CD4-positive, alpha-beta T cell (primary cell): ENCODE data around the gene CTIF. TPM values are rescaled to one million over a fixed set of nuclear protein-coding genes. Genes with fewer than 3 reads are reported as not detected.

Source experiments
- ATAC-seq: fragments of 200-7000 bp; cut with Tn5 transposase; one replicate; pipeline ENCODE4 v1.10.0; 2022; ENCODE audit warnings: mild to moderate bottlenecking; ENCODE audit not compliant: poor library complexity
- CTCF ChIA-PET: fragments of 350-600 bp; sonication (Branson Sonifier 250); formaldehyde crosslinking; loops from one replicate; lab custom pipeline; 2021; ENCODE audit warnings: antibody characterized with exemption, inconsistent platforms; lab: Charles Lee
- POLR2A ChIA-PET: fragments of 350-600 bp; sonication (Branson Sonifier 250); formaldehyde crosslinking; loops from one replicate; lab custom pipeline; 2021; ENCODE audit warnings: antibody characterized with exemption, inconsistent platforms; lab: Charles Lee
- DNase-seq, 14 experiments: peaks; one replicate each; pipeline ENCODE4 v3.0.0-alpha.2; 2013 to 2020; ENCODE audit warnings: mixed read lengths in 2 of 14
- H3K27ac ChIP-seq, 2 donors: one replicate each; pipeline versions ENCODE4 v1.5.1 to v1.7.0; 2013; ENCODE audit warnings: low read length in 2 of 2, low read depth in 1 of 2, mild to moderate bottlenecking in 1 of 2
- H3K27me3 ChIP-seq, 2 experiments: 1 replicate in 1 of 2; 2 replicates in 1 of 2; pipeline versions ENCODE4 v1.6.1 to v1.7.0; 2013; ENCODE audit warnings: low read length in 2 of 2, control low read depth in 1 of 2, mild to moderate bottlenecking in 1 of 2, moderate library complexity in 1 of 2; ENCODE audit not compliant: insufficient read depth in 2 of 2, control insufficient read depth in 1 of 2
- H3K36me3 ChIP-seq: one replicate; pipeline ENCODE4 v1.6.1; 2013; ENCODE audit warnings: low read length, control low read depth; ENCODE audit not compliant: insufficient read depth
- H3K4me1 ChIP-seq: one replicate; pipeline ENCODE4 v1.6.1; 2013; ENCODE audit warnings: low read length, control low read depth; ENCODE audit not compliant: insufficient read depth
- H3K4me3 ChIP-seq: one replicate; pipeline ENCODE4 v1.5.1; 2013; ENCODE audit warnings: mild to moderate bottlenecking, low read length, moderate library complexity
- H3K9me3 ChIP-seq, 2 experiments: 1 replicate in 1 of 2; 2 replicates in 1 of 2; pipeline versions ENCODE4 v1.6.1 to v1.7.0; 2013; ENCODE audit warnings: low read length in 2 of 2, mild to moderate bottlenecking in 2 of 2, control low read depth in 1 of 2, moderate library complexity in 1 of 2; ENCODE audit not compliant: control insufficient read depth in 1 of 2, insufficient read depth in 1 of 2
- H3K27ac Mint-ChIP-seq: one replicate; pipeline ENCODE4 v1.8.0; 2020; ENCODE audit warnings: mixed read lengths
- H3K27me3 Mint-ChIP-seq: one replicate; pipeline ENCODE4 v1.8.0; 2021; ENCODE audit warnings: mixed read lengths
- H3K36me3 Mint-ChIP-seq: one replicate; pipeline ENCODE4 v1.8.0; 2021; ENCODE audit warnings: low read depth, mixed read lengths
- H3K4me1 Mint-ChIP-seq: one replicate; pipeline ENCODE4 v1.8.0; 2021; ENCODE audit warnings: low read depth, mixed read lengths
- H3K4me3 Mint-ChIP-seq: one replicate; pipeline ENCODE4 v1.8.0; 2020; ENCODE audit warnings: mild to moderate bottlenecking, mixed read lengths
- H3K9me3 Mint-ChIP-seq: one replicate; pipeline ENCODE4 v1.8.0; 2020; ENCODE audit warnings: mixed read lengths
- intact Hi-C, 2 experiments: fragments of 100-400 bp; cut with DNase I in 1 of 2; cut with micrococcal nuclease in 1 of 2; formaldehyde crosslinking; loops; one replicate each; pipeline versions ENCODE4 v1.15.1 to v1.9.0; 2023 to 2025; cut with DNase I, micrococcal nuclease
- total RNA-seq, 174 experiments: library from RNA in 2 of 174; stranded (reverse) in 2 of 174; gene quantifications; one replicate each; pipeline ENCODE4 v1.2.3 and lab custom pipeline; 2021 to 2026
- TF ChIP-seq, protein P1 (sequence below): fragments of 200-600 bp; IDR thresholded peaks from one replicate; pipeline ENCODE4 v1.8.0; 2022; ENCODE audit warnings: antibody characterized with exemption, mild to moderate bottlenecking

CTIF gene
- total RNA-seq, 2 experiments from 2014 or later, result 1.1 to 2.9 TPM

GRCh38 chr18:48893608-48894600 lies 355.1 kb downstream of the CTIF start:
- ChIA-PET CTCF (no interaction called here), POLR2A (no interaction called here)
- H3K27me3 Mint-ChIP-seq, result no peaks in the 10 kb centered on the region
- Histone ChIP-seq H3K27me3 (no peaks in the 10 kb centered on the region), H3K4me1 (peaks cover 7% of the 10 kb centered on the region), H3K4me3 (no peak overlapping the region), H3K36me3 (no peaks in the 10 kb centered on the region), H3K27ac (no peak overlapping the region), H3K9me3 (no peaks in the 10 kb centered on the region)
- no peaks in the 10 kb centered on the region for H3K9me3 Mint-ChIP-seq
- H3K36me3 Mint-ChIP-seq, result no peaks in the 10 kb centered on the region
- H3K27ac Mint-ChIP-seq, result no peak overlapping the region
- TF ChIP-seq, protein P1, sequence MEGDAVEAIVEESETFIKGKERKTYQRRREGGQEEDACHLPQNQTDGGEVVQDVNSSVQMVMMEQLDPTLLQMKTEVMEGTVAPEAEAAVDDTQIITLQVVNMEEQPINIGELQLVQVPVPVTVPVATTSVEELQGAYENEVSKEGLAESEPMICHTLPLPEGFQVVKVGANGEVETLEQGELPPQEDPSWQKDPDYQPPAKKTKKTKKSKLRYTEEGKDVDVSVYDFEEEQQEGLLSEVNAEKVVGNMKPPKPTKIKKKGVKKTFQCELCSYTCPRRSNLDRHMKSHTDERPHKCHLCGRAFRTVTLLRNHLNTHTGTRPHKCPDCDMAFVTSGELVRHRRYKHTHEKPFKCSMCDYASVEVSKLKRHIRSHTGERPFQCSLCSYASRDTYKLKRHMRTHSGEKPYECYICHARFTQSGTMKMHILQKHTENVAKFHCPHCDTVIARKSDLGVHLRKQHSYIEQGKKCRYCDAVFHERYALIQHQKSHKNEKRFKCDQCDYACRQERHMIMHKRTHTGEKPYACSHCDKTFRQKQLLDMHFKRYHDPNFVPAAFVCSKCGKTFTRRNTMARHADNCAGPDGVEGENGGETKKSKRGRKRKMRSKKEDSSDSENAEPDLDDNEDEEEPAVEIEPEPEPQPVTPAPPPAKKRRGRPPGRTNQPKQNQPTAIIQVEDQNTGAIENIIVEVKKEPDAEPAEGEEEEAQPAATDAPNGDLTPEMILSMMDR, result no peak
- DNase-seq (no peak), ATAC-seq (no peak)
- intact Hi-C loops, result no loop called here
- no peaks in the 10 kb centered on the region for H3K4me1 Mint-ChIP-seq
- no peak overlapping the region for H3K4me3 Mint-ChIP-seq

DNA sequence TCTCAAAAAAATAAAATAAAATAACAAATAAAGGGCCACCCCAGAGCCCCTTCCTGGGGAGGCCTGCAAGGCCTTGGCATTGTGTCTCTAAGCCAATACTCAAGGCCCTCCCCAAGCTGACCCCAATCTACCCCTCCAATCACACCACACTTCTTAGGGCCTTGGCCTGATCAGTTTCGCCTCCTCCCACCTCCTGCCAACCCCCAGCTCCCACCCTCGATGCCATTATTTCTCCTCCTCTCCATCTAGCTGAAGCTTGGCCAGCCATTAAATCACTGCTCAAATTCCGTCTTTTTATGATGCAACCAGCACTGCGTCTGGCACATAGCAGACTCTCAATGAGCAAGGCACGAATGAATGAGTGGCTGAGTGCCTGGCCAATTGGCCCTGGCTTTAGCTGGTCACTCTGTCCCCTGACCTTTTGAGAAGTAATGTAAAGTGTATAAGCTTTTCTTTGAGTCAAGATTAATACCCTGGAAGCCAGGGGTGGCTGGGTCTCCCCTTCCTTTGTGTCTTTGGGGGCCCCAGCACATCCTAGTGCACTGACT lies 356.0 kb downstream of the CTIF start:
- no peak for DNase-seq
- TF ChIP-seq, protein P1, result no peak
- POLR2A ChIA-PET, result no interaction called here

DNA sequence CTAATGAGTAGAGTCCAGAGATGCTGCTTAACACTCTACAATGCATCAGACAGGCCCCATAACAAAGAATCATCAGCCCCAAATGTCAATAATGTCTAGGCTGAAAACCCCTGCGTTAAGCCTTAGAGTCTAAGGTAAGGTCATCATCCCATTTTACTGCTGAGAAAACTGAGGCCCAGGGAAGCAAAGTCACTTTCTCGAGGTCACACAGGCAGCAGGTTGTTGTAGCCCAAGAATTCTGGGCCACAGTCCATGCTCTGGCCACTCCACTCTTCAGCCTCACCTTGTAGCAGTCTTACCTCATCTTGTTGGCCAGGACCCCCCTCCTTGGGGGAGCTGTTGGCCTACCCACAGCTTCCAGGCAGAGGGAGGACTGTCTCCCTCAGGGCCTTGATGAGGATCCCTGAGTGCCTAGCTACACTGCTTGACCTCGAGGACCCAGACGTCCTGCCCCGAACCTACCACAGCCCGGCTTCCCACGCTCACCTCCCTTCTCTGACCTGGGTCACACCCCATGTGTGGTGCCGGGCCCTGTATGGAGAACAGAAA lies 357.6 kb downstream of the CTIF start:
- no peak overlapping the region for H3K4me3 ChIP-seq
- H3K27ac Mint-ChIP-seq, result no peak overlapping the region
- ChIA-PET CTCF (no interaction called here), POLR2A (no interaction called here)
- H3K27ac ChIP-seq, result no peak overlapping the region
- no peak overlapping the region for H3K4me3 Mint-ChIP-seq
- H3K27me3 Mint-ChIP-seq, result no peaks in the 10 kb centered on the region
- TF ChIP-seq, protein P1, result no peak
- no peaks in the 10 kb centered on the region for H3K27me3 ChIP-seq
- H3K4me1 Mint-ChIP-seq, result peaks cover 13% of the 10 kb centered on the region
- peaks cover 7% of the 10 kb centered on the region for H3K4me1 ChIP-seq
- peaks cover 0 to 5% of the 10 kb centered on the region in 2 experiments for H3K9me3 ChIP-seq
- H3K9me3 Mint-ChIP-seq, result peaks cover 2% of the 10 kb centered on the region
- intact Hi-C loops, result loop anchor here in 1 of 2 experiments (5.0 kb wide), 1 partner anchor 39 kb away; no protein-coding TSS in a partner anchor
- DNase-seq (no peak), ATAC-seq (no peak)
- H3K36me3 ChIP-seq, result no peaks in the 10 kb centered on the region
- H3K36me3 Mint-ChIP-seq, result no peaks in the 10 kb centered on the region

More for the DNA sequence above, 356.0 kb downstream of the CTIF start:
- H3K9me3 Mint-ChIP-seq, result peaks cover 2% of the 10 kb centered on the region
- H3K27me3 Mint-ChIP-seq, result no peaks in the 10 kb centered on the region
- no peaks in the 10 kb centered on the region for H3K36me3 Mint-ChIP-seq
- no peaks in the 10 kb centered on the region for H3K27me3 ChIP-seq
- H3K27ac Mint-ChIP-seq, result no peak overlapping the region
- no peak overlapping the region for H3K4me3 ChIP-seq
- no peak overlapping the region for H3K27ac ChIP-seq
- ATAC-seq, result no peak
- no peak overlapping the region for H3K4me3 Mint-ChIP-seq
- peaks cover 7% of the 10 kb centered on the region for H3K4me1 ChIP-seq
- peaks cover 0 to 5% of the 10 kb centered on the region in 2 experiments for H3K9me3 ChIP-seq
- peaks cover 6% of the 10 kb centered on the region for H3K4me1 Mint-ChIP-seq
- CTCF ChIA-PET, result no interaction called here
- H3K36me3 ChIP-seq, result no peaks in the 10 kb centered on the region
- intact Hi-C loops, result loop anchor here in 1 of 2 experiments (5.0 kb wide), 1 partner anchor 38 kb away; no protein-coding TSS in a partner anchor
